Measurements from ENCODE around the gene CYP3A5.
"Not testable (repeated sequence)": the region's sequence is repeated elsewhere in the genome, so short reads cannot be mapped to it uniquely, and the experiment has no call there.

Gene CYP3A5

DNA sequence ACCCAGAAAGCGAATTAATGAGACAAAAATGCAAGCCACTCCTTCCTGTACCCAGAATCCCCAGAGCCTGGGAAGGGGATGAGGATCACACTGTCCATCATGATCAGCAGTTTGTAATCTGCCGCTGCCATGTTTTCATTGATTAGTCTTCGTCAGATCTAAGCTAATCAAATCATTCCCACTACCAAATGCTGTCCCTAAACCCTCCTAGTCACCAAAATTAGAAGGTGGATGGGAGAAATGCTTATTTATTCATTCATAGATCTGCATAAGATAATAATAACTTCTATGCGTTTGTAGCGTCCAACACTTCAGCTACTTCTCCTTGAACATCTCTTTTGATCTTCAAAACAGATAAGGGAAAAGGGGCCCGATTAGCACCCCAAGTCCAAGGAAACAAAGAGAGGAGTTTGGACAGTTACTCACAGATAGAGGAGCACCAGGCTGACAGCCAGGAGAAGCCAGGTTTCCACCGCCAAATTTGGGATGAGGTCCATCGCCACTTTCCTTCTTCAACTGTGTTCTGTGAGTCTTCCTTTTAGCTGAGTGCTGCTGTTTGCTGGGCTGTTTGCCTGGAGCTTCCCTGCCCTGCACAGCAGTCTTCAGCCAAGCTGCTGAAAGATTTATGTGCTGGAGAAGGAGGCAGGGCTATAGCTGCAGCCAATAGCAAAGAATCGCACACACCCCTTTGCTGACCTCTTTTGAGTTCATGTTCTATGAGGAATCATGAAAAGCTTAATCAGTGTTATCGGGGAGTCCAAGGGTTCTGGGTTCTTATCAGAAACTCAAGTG, at the start of gene CYP3A5:
CYP3A5 (minus strand) TSS at position 597 of the 792 bp plus-strand sequence; CDS start at position 497, 100 bp downstream.
- DNase-seq: no peak

DNA sequence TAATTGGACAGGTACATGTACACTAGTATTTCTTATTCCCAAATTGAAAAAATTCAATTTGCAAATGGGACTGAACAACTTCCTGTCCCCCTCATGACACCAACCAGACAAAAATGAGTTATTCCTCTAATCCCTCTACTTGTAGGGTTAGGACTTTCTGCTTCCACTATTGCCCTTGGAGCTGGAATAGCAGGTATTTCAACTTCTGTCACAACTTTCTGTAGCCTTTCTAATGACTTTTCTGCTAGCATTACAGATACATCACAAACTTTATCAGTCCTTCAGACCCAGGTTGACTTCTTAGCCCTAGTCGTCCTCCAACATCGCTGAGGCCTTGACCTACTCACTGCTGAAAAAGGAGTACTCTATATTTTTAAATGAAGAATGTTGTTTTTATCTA, 48.8 kb upstream of the CYP3A5 start:
- DNase-seq: no peak

DNA sequence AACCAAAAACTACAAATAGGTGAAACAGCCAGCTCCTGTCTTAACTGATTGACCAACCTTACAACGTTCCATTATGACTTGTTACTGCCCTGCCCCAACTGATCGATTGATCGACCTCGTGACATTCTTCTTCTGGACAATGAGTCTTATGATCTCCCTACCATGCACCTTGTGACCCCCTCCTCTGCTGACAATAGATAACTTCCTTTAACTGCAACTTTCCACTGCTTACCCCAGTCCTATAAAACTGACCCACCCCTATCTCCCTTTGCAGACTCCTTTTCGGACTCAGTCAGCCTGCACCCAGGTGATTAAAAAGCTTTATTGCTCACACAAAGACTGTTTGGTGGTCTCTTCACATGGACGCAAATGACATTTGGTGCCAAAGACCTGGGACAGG, 43.4 kb upstream of the CYP3A5 start:
- DNase-seq: not testable (repeated sequence)

DNA sequence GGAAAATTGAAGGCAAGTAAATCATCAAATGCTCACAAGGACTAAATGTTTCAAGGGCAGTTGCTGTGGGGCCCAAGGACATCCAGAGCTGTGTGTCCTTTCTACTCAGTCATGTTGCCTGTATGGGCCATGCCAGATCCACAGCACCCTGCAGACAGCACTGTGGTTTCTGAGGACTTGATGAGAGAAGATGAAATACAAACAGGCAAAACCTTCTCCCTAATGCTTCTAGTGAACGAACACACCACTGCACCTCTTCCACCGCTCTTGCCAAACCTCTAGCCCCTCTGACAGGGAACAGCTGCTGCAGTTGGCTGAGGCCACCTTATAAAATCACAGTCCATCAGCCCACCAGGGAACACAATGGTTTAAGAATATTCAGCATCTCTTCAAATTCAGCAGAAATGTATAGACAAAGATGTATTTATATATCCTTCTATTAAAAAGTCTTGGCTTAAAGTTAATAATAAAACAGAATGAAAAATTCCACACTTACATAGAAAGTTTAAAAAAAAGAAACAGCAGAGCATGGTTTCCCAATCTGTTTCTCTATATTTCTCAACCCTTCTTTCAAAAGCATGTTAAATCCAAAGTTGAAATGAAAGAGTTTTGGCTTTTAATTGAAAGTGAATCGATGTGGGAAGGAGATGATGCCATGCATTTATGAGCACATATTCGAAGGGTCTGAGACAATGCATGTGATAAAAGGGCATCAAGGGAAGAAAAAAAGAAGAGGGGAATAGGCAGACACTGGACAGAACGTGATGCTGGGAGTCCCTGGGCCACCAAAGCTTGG, 41.2 kb upstream of the CYP3A5 start:
- no peak for DNase-seq

- no peak for DNase-seq
Measured at GRCh38 chr7:99719996-99720769, 40.4 kb upstream of the CYP3A5 start.

DNA sequence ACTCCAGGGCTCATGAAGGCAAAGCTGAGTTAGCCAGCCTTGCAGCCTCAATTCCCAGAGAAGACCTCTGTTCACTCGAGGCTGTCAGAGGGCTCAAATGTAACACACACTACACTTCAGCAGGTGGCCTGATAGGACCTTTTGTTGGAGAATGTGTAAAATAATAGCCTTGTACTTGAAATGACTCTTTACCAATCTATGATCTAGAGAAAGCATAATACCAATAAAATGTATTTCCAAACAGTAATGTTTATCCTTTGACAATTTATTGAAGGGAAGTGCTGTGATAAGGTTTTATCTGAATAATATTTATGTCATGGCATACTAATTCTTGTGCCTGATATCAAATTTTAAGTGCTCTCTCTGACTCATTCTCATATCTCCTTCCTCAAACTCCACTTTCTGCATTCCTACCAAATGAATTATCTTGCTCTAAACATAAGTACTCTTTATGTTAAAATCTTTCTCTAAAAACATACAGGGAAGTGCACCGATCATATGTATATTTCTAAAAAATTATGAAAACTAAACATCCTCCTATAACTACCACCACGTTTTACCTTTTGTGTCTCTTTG, 34.3 kb upstream of the CYP3A5 start:
- DNase-seq: no peak

GRCh38 chr7:99709838-99710578, 30.2 kb upstream of the CYP3A5 start:
- no peak for DNase-seq

- DNase-seq: no peak
Measured at GRCh38 chr7:99709260-99709659, 29.5 kb upstream of the CYP3A5 start.

DNA sequence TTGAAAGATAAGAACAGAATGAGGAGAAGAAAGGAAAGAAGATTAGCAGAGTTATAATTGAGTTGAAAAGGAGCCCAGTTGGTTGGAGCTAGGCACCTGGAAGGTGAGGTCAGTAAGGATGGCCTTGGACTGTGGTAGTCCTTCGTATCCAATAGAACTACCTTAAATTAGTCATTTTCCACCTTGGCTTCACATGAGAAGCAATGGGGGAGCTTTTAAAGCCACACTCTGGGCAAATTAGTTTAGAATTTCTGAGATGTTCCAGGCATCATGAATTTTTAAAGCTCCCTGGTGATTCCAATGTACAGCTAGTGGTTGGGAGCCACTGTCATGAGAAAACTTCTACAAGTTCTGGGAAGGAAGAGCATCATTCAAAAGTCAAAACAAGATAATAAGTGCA, 27.3 kb upstream of the CYP3A5 start:
- DNase-seq: no peak

DNA sequence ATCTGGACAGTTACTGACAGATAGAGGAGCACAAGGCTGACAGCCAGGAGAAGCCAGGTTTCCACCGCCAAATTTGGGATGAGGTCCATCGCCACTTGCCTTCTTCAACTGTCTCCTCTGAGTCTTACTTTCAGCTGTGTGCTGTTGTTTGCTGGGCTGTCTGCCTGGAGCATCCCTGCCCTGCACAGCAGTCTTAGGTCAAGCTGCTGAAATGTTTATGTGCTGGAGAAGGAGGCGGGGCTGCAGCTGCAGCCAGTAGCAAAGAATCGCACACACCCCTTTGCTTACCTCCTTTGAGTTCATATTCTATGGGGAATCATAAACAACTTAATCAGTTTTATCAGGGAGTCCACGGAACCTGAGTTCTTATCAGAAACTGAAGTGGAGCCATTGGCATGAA, 20.1 kb upstream of the CYP3A5 start:
- DNase-seq: no peak

DNA sequence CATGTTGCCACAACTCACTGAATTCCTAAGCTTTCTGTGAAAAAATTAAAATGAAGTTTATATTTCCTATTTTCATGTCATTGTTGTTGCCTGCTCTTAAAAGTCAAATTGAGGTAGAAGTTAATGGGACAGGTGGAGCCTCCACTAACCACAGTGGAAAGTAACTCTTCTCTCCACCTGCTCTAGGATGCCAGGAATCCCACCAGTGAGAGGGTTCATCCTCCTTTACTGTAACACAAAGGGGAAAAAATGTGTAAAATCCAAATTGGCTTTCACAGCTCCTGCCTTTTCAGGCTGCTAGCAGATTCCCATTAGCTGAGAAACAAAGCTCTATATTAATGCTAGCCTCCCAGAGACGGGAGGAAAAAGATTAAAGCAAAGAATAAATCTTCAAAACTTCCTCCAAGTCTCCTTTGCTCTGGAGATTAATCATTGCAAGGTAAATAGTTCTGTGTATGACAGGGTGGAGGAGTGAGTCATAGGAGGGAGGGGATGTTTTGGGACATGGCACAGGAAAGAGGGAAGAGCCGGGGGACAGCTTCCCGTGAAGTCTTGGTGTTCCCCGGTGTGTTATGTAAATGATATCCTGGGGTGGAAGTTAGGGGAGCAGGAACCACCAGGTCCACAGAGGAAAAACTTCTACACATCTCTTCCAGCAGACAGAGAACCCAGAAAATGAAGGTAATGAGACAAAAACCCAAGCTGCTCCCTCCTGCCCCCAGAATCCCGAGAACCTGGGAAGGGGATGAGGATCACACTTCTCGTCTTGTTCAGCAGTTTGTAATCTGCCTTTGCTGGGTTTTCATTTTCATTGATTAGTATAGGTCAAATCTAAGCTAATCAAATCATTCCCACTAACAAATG, 19.3 kb upstream of the CYP3A5 start:
- not testable (repeated sequence) for DNase-seq

GRCh38 chr7:99694912-99695304, 15.1 kb upstream of the CYP3A5 start:
- DNase-seq: no peak

- no peak for DNase-seq
Measured at GRCh38 chr7:99694201-99694911, 14.6 kb upstream of the CYP3A5 start.

DNA sequence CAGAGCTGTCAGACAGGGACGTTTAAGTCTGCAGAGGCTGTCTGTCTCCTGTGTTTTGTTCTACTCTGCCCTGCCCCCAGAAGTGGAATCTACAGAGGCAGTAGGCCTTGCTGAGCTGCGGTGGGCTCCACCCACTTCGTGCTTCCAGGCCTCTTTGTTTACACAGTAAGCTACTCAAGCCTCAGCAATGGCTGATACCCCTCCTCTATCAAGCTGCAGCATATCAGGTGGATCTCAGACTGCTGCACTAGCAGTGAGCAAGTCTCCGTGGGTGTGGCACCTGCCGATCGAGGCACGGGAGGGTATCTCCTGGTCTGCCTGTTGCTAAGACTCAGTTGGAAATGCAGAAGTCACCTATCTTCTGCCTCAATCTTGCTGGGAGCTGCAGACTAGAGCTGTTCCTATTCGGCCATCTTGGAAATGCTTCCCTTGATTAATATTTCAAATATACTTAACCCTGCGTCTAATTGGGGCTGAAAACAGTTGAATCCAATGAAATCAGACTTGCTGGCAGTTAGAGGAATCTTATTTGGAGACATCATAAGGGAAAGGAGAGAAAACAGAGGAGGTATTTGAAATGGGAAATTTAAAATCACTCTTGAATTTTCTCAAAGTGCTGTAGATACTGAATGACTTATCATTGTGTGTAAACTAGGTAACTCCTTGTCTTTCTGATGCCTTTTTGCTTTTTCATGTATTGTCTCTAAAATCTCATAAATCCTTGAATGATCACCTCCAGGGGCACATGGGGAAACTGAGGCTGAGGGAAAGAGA, 13.8 kb upstream of the CYP3A5 start:
- DNase-seq: no peak

- no peak for DNase-seq
Measured at GRCh38 chr7:99693100-99693426, 13.3 kb upstream of the CYP3A5 start.

GRCh38 chr7:99692563-99692962, 12.8 kb upstream of the CYP3A5 start:
- not testable (repeated sequence) for DNase-seq

DNA sequence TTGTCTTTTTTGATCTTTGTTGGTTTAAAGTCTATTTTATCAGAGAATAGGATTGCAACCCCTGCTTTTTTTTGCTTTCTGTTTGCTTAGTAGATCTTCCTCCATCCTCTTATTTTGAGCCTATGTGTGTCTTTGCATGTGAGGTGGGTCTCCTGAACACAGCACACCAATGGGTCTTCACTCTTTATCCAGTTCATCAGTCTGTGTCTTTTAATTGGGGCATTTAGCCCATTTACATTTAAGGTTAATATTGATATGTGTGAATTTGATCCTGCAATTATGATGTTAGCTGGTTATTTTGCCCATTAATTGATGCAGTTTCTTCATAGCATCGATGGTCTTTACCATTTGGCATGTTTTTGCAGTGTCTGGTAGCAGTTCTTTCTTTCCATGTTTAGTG, 11.9 kb upstream of the CYP3A5 start:
- DNase-seq: not testable (repeated sequence)

- DNase-seq: not testable (repeated sequence)
Measured at GRCh38 chr7:99690918-99691317, 11.1 kb upstream of the CYP3A5 start.

- DNase-seq: not testable (repeated sequence)
Measured at GRCh38 chr7:99685871-99686608, 6.2 kb upstream of the CYP3A5 start.
